ENCODE measurements around the gene TAS2R38.
"Not testable (repeated sequence)": the region's sequence is repeated elsewhere in the genome, so short reads cannot be mapped to it uniquely, and the experiment has no call there.

The TAS2R38 gene
- total RNA-seq: 0 reads per million in 4 donors

DNA sequence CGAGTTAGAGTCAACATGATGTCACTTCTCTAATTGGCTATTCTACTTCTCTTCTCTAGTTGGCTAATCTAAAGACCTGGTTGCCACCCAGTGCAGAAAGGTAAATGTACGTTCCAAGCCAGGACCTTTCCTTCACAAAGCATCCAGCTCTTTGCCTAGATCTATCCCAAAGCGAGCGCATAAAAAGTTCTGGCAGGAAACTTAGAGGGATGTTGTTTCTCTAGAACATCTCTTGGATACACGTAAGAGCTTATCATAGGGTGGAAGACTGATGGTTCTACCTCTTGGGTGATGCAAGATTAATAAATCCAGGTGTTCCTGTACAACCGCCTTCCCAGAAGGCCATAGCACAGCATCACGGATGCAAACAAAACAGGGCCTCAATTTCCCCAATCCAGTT, at the start of gene TAS2R38:
TSS of gene TAS2R38 (minus strand) at position 101 of the 400 bp plus-strand sequence. CDS start at position 17, 84 bp downstream.
- DNase-seq: no peak

- no peak for DNase-seq
Measured at GRCh38 chr7:142018154-142018553, 44.6 kb upstream of the TAS2R38 start.

- no peak for DNase-seq
Measured at GRCh38 chr7:142017451-142017850, 43.9 kb upstream of the TAS2R38 start.

DNA sequence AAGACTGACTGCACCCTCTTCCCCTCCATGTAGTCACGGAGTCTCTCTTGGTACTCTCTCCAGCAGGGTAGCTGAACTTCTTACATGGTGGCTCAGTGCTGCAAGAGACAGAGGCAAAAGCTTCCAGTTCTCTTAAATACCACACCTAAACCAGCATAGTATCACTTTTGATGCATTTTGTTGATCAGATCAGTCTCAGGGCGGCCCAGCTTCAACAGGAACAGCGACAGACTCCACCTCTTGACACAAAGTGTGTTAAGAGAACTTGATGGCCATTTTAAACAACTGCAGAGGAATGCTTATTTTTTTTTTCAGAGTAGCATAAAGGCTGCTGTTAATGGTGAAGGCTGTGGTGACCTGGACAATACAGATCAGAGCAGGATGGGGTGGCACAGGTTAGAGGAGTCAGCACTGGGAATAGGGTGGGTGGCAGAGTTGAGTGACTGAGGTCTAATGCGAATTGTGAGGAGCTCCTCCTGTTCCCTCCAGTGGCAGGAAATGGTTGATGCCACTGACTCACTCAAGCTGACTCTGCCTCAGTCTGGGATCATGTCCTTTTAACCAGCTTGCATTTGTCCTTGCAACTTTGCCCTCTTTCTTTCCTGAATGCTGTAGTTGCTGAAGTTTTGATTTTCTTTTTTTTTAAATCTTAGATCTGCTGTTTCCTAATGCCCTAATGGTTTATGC, 39.4 kb upstream of the TAS2R38 start:
- DNase-seq: no peak

DNA sequence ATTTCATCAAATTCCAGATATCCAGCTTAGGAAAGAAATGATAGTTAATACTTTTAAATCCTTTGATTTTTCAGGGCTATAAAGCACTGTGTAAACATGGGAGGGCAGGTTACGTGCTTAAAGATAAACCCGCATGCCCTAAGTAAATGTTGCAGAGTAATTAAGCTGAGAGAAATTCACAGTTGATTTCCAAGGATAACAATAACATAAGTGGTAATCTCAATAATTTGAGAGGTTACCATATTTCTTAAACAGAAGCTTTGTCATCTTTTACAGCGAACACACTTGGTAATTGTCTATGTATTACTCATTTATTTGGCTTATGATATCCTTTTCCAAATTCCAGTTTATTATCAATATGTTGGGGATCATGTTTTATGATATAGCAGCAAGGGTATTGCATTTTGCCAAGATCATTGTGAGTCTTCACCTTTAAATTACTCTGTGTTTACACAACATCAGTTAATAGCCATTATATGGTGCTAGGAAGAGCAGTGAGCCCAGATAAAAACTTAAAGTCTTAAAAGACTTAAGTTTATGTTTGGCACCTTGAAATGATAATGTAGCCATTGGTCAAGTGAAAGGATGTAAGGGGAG, 37.5 kb upstream of the TAS2R38 start:
- DNase-seq: no peak

DNA sequence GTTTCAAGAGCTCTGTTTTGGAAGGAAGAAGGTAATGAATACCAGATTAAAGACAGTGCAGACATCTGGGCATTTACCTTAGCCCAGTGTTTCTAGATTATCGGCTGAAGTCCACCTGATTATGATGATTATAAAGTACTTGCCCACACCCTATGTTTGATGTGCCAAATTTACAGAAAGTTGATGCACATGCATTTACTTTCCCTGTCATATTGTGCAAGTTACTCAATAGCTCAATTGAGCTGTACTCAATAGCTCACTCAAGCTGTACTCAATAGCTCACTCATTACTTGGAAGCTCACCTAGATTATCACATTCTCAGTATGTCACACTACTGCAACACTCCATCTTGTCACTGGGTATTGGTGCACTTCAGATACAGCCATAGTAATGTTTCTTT, 35.6 kb upstream of the TAS2R38 start:
- DNase-seq: no peak

DNA sequence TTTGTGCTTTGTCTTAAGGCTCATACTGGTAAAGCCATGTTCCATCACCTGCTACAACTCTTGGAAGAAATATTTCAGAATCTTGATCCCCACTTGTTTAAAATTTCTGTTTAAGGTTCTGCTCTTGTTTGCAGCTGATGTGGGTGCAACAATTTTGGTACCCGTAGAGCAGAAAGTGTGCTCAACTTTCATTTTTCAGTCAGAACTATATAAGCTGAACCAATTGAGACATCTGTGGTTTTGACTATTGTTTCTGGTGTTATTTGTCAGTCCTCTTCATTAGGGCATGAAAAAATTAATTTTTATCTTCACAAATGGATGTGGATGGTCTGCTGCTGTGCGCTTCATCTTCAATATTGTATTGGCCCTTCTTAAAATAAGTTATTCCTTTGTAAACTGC, 33.0 kb upstream of the TAS2R38 start:
- no peak for DNase-seq

DNA sequence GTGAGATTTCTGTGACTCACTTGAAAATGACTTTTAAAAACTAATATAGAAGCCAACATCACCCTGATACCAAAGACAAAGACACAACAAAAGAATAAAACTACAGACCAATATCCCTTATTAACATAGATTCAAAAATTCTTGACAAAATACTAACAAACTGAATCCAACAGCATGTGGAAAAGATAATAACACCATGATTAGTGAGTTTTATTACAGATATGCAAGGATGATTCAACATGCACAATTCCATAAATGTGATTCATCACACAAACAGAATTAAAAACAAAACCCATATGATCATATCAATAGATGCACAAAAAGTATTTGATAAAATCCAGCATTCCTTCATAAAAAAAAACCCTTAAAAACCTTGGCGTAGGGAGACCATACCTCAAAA, 28.6 kb upstream of the TAS2R38 start:
- DNase-seq: no peak

GRCh38 chr7:142001163-142001874, 27.7 kb upstream of the TAS2R38 start:
- DNase-seq: no peak

DNA sequence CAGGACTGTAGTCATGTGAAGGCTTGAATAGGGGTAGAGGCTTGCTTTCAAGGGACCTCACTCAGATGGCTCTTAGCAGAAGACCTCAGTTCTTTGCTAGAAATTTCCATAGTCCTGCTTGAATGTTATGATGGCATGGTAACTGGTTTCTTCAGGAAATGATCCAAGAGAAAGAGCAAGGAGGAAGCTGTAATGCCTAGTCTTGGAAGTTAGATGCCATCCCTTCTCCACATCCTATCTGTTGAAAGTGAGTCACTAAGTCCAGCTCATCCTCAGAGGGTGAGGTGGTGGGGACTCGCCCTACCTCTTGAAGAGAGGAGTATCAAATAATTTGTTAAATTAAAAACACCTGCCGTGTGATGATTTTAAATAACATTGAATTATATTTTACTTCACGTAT, 26.7 kb upstream of the TAS2R38 start:
- no peak for DNase-seq

DNA sequence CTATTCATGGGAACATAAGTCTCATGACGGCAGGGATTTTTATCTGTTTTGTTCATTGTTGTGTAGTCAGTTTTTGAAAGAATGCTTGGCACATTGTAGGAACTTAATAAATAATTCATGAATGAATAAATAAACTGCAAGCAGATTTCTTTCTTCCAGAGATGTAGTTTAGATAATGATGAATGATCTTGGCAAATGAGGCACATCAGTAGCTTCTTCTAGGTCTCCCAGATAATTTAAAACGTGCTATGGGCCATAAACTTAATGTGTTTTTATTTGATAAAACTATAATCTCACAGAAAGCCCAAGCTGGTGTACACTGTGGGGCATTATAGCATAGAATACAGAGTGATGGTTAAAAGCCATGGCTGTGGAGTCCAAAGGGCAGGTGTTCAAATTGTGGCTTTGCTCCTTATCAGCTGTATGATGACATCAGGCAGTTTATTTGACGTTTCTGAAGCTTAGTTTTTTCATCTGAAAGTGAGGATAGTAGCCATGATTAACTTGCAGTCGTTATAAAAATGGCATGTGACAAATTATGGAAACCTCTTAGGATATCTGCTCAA, 25.6 kb upstream of the TAS2R38 start:
- DNase-seq: no peak

DNA sequence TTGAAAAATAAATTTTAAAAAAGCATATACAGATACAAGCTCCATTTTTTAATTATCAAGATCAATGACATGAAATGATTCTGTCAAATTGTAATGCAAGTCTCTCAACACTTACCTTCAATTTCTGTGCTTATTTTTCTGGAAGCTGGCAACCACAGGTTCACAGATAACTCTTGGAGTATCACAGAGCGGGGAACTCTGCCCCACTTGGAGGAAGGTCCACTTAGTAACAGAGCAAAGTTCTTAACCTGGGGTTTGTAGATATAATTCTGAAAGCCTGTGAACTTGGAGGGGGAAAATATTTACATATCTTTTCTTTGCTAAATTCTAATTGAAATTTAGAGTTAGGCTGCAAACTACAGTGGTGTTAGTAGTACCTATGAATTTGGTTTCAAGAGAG, 19.8 kb upstream of the TAS2R38 start:
- DNase-seq: no peak

DNA sequence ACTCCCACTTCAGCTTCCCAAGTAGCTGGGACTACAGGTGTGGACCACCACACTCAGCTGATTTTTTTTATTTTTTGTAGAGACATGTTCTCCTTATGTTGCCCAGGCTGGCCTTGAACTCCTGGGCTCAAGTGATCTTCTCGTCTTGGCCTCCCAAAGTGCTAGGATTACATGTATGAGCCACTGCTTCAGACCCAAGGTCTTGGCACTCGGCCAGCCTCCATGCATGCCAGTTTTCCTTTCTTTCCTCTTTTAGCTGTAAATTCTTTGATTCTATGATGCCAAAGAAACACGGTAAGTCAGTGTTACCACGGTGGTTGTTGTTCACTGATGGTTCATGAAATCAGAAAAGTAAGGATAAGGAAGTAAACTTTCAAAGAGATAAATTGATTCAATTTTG, 19.1 kb upstream of the TAS2R38 start:
- no peak for DNase-seq

DNA sequence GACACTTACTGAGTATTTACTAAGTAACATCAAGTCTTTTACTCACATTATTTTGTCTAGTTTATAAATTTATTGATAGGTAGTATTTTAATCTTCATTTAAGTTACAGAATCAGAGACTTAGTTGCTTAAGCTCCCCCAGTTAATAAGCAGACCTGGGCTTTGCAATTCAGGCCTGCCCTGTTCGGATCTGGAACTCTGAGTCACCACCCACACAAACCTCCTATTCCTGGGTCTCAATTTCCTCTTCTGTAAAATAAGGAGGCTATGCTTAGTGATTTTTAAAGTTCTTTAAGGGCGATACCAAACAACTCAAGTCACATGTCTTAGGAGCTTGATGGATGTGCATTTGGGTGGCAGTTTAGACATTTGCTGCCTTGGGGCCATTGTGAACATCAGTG, 18.6 kb upstream of the TAS2R38 start:
- no peak for DNase-seq

- no peak for DNase-seq
Measured at GRCh38 chr7:141991140-141991539, 17.6 kb upstream of the TAS2R38 start.

GRCh38 chr7:141990011-141990725, 16.6 kb upstream of the TAS2R38 start:
- no peak for DNase-seq

- not testable (repeated sequence) for DNase-seq
Measured at GRCh38 chr7:141987803-141988202, 14.2 kb upstream of the TAS2R38 start.

GRCh38 chr7:141986923-141987322, 13.3 kb upstream of the TAS2R38 start:
- DNase-seq: no peak

DNA sequence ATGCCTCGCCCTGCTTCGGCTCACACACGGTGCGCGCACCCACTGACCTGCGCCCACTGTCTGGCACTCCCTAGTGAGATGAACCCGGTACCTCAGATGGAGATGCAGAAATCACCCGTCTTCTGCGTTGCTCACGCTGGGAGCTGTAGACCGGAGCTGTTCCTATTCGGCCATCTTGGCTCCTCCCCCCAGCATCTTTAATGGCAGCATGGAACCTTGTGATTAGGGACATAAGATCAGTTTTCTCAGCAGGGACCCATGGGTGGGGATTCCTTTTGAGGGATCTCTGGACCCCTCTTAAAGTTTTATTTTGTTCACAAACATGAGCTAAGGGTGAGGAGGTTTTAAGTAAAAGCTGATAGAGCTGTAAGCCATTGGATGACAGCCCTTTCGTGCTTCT, 12.4 kb upstream of the TAS2R38 start:
- DNase-seq: not testable (repeated sequence)

DNA sequence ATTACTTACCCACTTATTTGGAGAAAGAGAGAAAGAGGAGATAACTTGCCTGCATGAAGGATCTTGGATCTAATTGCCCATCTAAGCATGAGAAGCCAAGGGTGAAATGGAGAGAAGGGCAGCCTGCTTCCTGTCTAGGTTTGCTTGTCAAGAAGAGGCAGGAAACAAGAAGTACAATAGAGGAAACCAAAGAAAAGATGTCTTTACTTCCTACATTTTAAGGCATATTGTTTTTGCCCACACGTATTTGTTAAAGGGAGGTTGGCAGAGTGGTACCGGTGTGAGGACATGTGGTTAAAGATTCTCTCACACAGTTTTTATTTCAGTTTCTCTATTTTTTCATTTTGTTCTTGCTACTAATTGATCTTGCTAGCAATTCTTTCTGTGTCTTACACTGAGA, 6.0 kb upstream of the TAS2R38 start:
- no peak for DNase-seq

DNA sequence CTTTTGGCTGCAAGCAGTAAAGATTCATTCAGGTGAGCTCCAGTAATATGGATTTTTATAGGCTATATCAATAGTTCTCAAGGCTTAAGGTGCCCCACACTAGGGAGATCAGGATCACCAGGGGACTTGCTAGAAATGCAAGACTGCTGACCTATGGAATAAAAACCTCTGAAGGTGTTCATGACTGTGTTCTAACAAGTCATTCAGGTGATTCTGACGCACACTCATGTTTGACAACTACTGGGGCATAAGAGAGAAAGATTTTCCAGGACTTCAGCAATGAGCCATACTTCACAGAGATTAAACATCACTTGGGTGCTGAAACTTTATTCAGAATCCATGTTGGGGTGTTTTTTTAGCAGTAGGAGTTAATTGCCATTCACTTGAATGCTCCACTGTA, 4.8 kb upstream of the TAS2R38 start:
- no peak for DNase-seq

DNA sequence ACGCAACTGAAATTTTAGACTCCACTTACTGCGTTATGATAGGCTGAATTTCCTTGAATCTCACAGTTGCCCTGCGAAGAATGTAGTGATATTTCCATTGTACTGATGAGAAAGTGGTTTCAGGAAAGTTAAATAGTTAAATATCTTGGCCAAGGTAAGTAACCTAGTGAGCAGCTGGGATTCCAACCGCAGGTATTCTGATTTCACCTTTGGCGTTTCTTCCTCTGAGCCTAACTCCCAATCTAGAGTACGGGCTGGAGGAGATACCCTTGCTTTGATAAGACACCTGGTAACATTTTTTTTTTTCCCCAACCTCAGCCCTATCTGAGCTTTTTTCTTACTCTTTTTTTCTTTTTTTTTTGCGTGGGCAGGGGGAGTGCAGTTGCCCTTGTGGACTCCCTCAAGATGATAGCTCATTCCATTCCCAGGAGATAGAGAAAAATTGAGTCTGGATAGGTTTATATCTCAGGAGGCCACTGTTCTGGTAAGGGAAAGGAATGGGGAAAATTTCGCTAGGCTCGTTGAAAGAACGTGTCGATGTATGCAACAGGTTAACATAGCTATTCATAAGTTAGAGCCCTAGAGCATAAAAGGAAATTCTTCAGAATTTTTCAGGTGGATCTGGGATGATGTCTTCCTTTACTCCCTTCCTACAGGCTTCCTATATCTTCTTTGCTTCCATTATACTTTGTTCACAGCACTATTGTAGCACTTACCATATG, 3.1 kb upstream of the TAS2R38 start:
- DNase-seq: no peak

Data from T-helper 1 cell (primary cell).